Panc1 (cell line): Measurements from ENCODE around the gene RNF111.

Source experiments
- POLR2AphosphoS5 ChIP-seq: IDR thresholded peaks from 2 replicates; pipeline ENCODE4 v1.6.1; 2012; ENCODE audit warnings: mild to moderate bottlenecking, low read depth, low read length, moderate library complexity
- SIN3A ChIP-seq: IDR thresholded peaks from 2 replicates; pipeline ENCODE4 v1.6.1; 2012; ENCODE audit warnings: low read depth, mild to moderate bottlenecking, low read length, moderate library complexity, borderline replicate concordance; ENCODE audit not compliant: insufficient read depth
- TF ChIP-seq, protein P1 (sequence below): fragments of 450-650 bp; IDR thresholded peaks from 2 replicates; pipeline ENCODE4 v1.5.1; 2017; ENCODE audit warnings: mild to moderate bottlenecking

DNA sequence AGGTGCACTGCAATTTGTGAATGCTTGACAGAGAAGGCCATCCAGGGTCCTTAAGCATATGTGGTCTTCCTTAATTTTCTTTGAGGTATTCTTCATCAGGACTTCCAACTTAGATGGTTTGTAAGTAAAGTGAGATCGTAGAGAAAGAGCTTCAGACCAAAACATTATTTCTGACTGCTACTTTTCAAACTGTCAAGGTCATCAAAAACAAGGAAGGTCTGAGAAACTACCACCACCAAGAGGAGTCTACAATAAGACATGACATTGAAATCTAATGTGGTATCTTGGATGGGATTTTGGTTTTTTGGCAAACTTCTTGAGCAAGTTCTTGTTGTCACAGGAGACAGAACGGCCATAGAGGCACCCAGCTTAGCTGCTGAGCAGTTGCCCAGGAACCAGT lies 20.0 kb upstream of the RNF111 start:
- TF ChIP-seq, protein P1, sequence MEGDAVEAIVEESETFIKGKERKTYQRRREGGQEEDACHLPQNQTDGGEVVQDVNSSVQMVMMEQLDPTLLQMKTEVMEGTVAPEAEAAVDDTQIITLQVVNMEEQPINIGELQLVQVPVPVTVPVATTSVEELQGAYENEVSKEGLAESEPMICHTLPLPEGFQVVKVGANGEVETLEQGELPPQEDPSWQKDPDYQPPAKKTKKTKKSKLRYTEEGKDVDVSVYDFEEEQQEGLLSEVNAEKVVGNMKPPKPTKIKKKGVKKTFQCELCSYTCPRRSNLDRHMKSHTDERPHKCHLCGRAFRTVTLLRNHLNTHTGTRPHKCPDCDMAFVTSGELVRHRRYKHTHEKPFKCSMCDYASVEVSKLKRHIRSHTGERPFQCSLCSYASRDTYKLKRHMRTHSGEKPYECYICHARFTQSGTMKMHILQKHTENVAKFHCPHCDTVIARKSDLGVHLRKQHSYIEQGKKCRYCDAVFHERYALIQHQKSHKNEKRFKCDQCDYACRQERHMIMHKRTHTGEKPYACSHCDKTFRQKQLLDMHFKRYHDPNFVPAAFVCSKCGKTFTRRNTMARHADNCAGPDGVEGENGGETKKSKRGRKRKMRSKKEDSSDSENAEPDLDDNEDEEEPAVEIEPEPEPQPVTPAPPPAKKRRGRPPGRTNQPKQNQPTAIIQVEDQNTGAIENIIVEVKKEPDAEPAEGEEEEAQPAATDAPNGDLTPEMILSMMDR = no peak
- TF ChIP-seq POLR2AphosphoS5 = no peak
- no peak for TF ChIP-seq SIN3A
